Hematopoietic multipotent progenitor cell treated with erythropoietin and hydrocortisone succinate and interleukin-3 and kit ligand, for 6 days (in vitro differentiated cells): ENCODE data around the gene GLOD4.

ENCODE experiments used
- DNase-seq: peaks from one replicate; pipeline ENCODE4 v3.0.0-alpha.2; 2015

The GLOD4 gene

GRCh38 chr17:733743-734142 is 48.3 kb downstream of the GLOD4 start:
- no peak for DNase-seq

DNA sequence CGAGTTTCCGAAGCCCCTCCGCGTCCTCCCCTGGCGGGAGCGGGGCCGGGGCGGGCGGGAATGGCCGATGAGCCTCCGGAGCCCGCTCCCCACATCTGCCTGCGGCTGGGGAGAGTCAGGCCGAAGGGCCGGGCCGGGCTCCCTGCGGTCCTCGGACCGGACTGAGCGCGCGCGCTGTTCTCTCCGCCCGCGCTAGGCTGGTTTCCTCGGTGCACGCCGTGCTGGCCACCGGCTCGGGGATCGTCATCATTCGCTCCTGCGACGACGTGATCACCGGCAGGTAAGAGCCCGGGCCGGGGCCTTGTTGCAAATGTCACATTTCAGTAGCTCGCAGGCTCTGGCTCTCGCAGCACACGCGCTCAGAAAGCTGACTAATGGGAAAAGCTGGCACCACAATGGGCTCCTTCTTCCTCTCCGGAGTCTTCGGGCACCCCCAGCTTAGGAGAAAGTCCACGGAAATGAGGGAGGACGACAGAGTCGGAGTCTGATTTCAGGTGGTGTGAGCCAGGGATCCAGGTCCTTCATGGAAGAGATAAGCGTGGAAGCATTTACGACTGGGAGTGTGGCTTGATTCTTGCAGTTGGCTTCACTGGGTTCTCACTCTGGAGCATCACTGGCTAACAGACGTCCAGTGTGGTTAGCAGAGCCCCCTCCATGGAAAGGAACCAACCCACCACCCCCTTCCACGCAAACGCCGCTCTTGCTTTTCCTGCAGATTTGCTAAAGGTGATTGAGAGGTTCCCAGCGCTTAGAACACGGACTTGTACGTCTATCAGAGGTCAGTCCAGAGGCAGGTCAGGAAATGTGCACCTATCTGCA is 49.0 kb downstream of the GLOD4 start:
- DNase-seq, result peak; percentile 48

- peak; percentile 77 for DNase-seq
Observed at GRCh38 chr17:732067-732901, 49.8 kb downstream of the GLOD4 start, which contains the start of gene TLCD3A. TSS of gene TLCD3A (plus strand) at chr17:732596. CDS start at chr17:732648, 52 bp downstream.

DNA sequence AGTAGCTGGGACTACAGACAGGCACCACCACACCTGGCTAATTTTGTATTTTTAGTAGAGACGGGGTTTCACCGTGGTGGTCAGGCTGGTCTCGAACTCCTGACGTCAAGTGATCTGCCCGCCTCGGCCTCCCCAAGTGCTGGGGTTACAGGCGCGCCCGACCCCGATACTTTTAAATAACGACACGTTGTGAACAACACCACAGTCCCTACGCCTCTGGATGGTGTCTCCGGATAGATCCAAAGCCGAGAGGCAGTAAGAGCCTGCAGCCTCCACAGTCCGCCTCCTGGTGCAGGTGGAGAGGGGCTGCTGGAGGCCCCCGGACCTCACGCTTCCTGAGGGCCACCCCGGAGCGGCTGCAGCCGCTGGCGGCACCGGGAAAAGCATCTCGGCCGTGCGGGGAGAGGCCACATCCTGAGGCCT is 50.4 kb downstream of the GLOD4 start:
- peak; percentile 41 for DNase-seq

DNA sequence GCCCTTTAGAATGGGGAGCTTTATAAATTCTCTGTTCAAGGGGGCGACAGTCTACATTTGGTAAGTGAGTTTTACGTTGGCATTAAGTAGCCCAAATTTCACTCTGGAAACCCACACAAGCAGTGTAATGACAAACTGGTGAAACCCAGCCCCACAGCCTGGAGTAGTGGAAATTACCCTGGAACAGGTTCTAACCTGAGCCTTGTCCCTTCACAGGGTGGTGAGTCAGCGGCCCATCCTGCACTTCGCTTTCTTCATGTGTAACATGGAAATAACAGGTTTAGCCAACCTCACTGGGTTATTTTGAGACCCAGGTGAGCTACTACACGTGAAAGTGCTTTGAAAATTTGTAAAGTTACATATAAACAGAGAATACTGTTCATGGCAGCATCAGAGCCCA is 53.2 kb downstream of the GLOD4 start:
- no peak for DNase-seq

DNA sequence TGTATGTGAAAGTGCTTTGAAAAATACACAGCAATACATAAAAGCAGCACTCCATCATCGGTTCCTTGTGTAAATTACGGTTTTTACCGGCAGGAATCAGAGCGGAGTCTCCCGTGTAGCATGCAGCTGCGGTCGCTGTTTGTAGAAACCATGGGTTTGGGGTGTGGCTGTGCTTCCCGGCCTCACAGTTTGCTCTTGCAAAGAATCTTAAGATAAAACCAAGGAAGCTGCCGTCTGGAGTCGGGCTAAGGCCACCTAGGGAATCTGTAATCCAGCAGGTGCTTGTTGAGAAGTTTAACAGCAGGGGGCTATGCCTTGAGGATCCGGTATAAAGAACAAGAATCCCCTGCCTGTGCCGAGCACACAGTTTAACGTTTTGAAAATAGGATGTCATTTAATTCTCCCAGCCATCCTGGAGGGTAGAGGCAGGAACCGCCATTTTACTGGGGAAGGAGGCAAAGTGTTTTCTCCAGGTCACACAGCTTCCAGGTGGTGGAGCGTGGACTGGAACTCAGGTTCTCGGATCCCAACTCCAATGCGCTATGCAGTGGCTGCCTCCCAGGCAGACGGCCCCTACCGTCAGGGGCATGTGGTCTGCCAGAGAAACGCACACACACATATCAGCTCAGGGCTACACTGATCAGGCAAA is 55.7 kb downstream of the GLOD4 start:
- no peak for DNase-seq

DNA sequence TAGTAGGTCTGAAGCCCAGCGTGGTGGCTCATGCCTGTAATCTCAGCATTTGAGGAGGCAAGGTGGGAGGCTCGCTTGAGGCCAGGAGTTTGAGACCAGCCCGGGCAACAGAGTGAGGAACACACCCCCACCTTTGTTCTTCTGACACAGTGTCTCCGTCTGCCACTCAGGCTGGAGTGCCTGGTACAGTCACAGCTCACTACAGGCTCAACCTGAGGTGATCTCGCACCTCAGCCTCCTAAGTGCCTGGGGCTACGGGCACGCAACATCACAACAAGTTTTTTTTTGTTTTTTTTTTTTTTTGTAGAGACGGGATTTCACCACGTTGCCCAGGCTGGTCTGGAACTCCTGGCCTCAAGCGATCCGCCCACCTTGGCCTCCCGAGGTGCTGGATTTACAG is 56.3 kb downstream of the GLOD4 start:
- no peak for DNase-seq

DNA sequence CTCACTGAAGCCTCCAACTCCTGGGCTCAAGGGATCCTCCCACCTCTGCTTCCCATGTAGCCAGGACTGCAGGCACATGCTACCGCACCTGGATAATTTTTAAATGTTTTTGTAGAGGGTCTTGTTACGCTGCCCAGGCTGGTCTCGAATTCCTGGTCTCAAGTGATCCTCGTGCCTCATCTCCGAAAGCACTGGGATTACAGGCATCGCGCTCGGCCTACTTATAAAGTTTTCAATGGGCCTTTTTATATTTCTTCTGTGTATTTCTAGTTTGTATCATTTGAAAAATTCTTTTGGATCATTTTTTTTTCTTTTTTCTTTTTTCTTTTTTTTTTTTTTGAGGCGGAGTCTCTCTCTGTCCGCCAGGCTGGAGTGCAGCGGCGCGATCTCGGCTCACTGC is 57.0 kb downstream of the GLOD4 start:
- DNase-seq, result no peak

DNA sequence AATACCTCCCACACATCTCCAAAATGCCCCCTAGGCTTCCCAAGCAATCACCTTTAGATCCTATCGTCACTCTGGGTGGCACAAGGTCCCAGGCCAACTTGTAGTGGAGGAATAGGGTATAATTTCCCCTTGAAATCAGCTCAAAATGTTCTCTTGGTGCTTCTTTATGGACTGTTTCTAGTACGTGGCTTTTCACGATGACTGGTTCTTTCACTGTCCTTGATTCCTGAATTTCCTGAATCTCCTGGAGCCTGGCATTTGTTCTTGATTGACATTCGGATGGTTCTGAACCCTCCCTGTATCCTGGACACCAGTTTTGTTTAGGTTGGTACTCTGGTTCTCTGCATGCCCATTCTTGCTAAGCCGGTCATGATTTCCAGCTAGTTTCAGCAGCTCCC is 60.5 kb downstream of the GLOD4 start:
- DNase-seq, result no peak

GRCh38 chr17:720706-721539 is 61.2 kb downstream of the GLOD4 start:
- no peak for DNase-seq

GRCh38 chr17:718075-718474 is 64.0 kb downstream of the GLOD4 start:
- no peak for DNase-seq
